Measurements from ENCODE around the gene CLEC16A. TPM values are rescaled to one million over a fixed set of nuclear protein-coding genes. Genes with fewer than 3 reads are reported as not detected.

CLEC16A gene
- total RNA-seq, 4 donors from 2014 or later: 24.5 to 33.0 (median 29.3) TPM

- in situ Hi-C loops (cut with MboI; ENCODE audit: low sequenced_read_pairs in 4 of 4) (loop anchor here (5.0 to 25.0 kb wide), 5 partner anchors 174 to 406 kb away; partner anchors contain the start of gene NUBP1 (in 3 of the 4)), intact Hi-C loops (cut with DNase I; ENCODE audit: low total_unique reads) (loop anchor here (2.0 to 10.0 kb wide), 3 partner anchors 84 to 338 kb away; partner anchors contain the start of gene EMP2)
- Histone ChIP-seq H3K9me3 (no peaks in the 10 kb centered on the region), H3K4me3 (no peak overlapping the region), H3K4me1 (peaks cover 40 to 45% of the 10 kb centered on the region in 2 donors), H3K27me3 (no peaks in the 10 kb centered on the region), H3K27ac (peak overlapping the region; percentile 92 to 94 (median 93)), H3K36me3 (no peaks in the 10 kb centered on the region)
- TF ChIP-seq POLR2A (IDR thresholded peaks at IDR 0.05): no peak
- peak; percentile 87 to 97 (median 91) for TF ChIP-seq CTCF (IDR thresholded peaks at IDR 0.05 in 4 of 5, conservative IDR thresholded peaks at IDR 0.05 in 1 of 5)
- DNase-seq (peak; percentile 89 to 96), ATAC-seq (peak; percentile 39 to 51)
Measured at GRCh38 chr16:10918294-10919002, 25.9 kb upstream of the CLEC16A start.

GRCh38 chr16:10919003-10919351 is 25.4 kb upstream of the CLEC16A start:
- Histone ChIP-seq H3K4me3 (no peak overlapping the region), H3K36me3 (no peaks in the 10 kb centered on the region), H3K27me3 (no peaks in the 10 kb centered on the region), H3K27ac (peak overlapping the region; percentile 92 to 94 (median 93)), H3K4me1 (peaks cover 45 to 50% of the 10 kb centered on the region in 2 donors), H3K9me3 (no peaks in the 10 kb centered on the region)
- DNase-seq (no peak), ATAC-seq (no peak)
- TF ChIP-seq CTCF (IDR thresholded peaks at IDR 0.05 in 4 of 5, conservative IDR thresholded peaks at IDR 0.05 in 1 of 5) (peak in 2 of 5 experiments; percentile 2 to 4), POLR2A (IDR thresholded peaks at IDR 0.05) (no peak)
- in situ Hi-C loops (cut with MboI; ENCODE audit: low sequenced_read_pairs in 4 of 4): loop anchor here (5.0 to 25.0 kb wide), 5 partner anchors 174 to 407 kb away; partner anchors contain the start of gene NUBP1 (in 3 of the 4)
- intact Hi-C loops (cut with DNase I; ENCODE audit: low total_unique reads): loop anchor here (2.0 to 10.0 kb wide), 3 partner anchors 84 to 338 kb away; partner anchors contain the start of gene EMP2

- DNase-seq (peak; percentile 92 to 95), ATAC-seq (peak; percentile 78 to 80)
- H3K27ac ChIP-seq: peak overlapping the region; percentile 92 to 94 (median 93)
- H3K36me3 ChIP-seq: peaks cover 0 to 13% of the 10 kb centered on the region in 2 donors
- TF ChIP-seq CTCF (IDR thresholded peaks at IDR 0.05 in 4 of 5, conservative IDR thresholded peaks at IDR 0.05 in 1 of 5): no peak
- peak in 1 of 2 donors; percentile 64 for TF ChIP-seq POLR2A (IDR thresholded peaks at IDR 0.05)
- H3K4me1 ChIP-seq: peaks cover 52 to 61% of the 10 kb centered on the region in 2 donors
- H3K27me3 ChIP-seq: no peaks in the 10 kb centered on the region
- in situ Hi-C loops (cut with MboI; ENCODE audit: low sequenced_read_pairs in 4 of 4) (loop anchor here in 2 of 4 donors (5.0 to 25.0 kb wide), 2 partner anchors 179 to 409 kb away; partner anchors contain the start of gene NUBP1 (in 1 of the 2)), intact Hi-C loops (cut with DNase I; ENCODE audit: low total_unique reads) (loop anchor here (2.0 to 5.0 kb wide), 3 partner anchors 182 to 406 kb away; no protein-coding TSS in a partner anchor)
- H3K9me3 ChIP-seq: no peaks in the 10 kb centered on the region
- H3K4me3 ChIP-seq: no peak overlapping the region
Measured at GRCh38 chr16:10920726-10921427, 23.5 kb upstream of the CLEC16A start.

- Histone ChIP-seq H3K27ac (peak overlapping the region; percentile 92 to 94 (median 93)), H3K27me3 (no peaks in the 10 kb centered on the region), H3K9me3 (no peaks in the 10 kb centered on the region), H3K4me3 (no peak overlapping the region), H3K4me1 (peaks cover 52 to 61% of the 10 kb centered on the region in 2 donors), H3K36me3 (peaks cover 0 to 13% of the 10 kb centered on the region in 2 donors)
- DNase-seq: no peak
- intact Hi-C loops (cut with DNase I; ENCODE audit: low total_unique reads): loop anchor here (2.0 to 5.0 kb wide), 4 partner anchors 17 to 407 kb away; no protein-coding TSS in a partner anchor
- no peak for TF ChIP-seq POLR2A (IDR thresholded peaks at IDR 0.05)
- TF ChIP-seq CTCF (IDR thresholded peaks at IDR 0.05 in 4 of 5, conservative IDR thresholded peaks at IDR 0.05 in 1 of 5): no peak
- in situ Hi-C loops (cut with MboI; ENCODE audit: low sequenced_read_pairs in 4 of 4): loop anchor here in 2 of 4 donors (5.0 to 25.0 kb wide), 2 partner anchors 179 to 409 kb away; partner anchors contain the start of gene NUBP1 (in 1 of the 2)
- ATAC-seq: peak; percentile 4 to 6
Measured at GRCh38 chr16:10921536-10922327, 22.6 kb upstream of the CLEC16A start.
